Measurements from ENCODE around the gene ABAT.
"Not testable (repeated sequence)": the region's sequence is repeated elsewhere in the genome, so short reads cannot be mapped to it uniquely, and the experiment has no call there.

The ABAT gene

DNA sequence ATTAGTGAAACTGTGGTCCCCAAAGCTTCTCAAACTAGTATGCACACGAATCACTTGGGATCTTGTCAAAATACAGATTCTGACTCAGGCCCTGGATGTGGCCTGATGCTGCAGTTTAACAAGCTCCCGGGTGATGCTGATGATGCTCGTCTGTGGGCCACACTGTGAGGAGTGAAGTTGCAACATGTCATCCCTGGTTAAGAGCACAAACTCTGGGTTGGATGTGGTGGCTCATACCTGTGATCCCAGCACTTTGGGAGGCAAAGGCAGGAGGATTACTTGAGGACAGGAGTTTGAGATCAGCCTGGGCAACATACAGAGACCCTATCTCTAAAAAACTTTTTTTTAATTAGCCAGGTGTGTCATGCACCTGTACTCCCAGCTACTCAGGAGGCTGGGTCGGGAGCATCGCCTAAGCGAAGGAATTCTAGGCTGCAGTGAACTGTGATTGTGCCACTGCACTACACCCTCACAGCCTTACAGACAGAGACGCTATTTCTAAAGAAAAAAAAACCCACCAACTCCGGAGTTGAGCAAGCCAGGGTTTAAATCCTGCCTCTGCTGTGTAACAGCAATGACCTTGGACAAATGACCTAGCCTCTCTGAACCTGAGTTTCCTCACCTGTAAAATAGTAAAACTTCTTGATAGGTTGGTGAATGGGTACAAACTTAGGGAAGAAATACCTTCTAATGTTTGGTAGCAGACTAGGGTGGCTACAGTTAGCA lies 24.4 kb upstream of the ABAT start:
- DNase-seq: no peak

DNA sequence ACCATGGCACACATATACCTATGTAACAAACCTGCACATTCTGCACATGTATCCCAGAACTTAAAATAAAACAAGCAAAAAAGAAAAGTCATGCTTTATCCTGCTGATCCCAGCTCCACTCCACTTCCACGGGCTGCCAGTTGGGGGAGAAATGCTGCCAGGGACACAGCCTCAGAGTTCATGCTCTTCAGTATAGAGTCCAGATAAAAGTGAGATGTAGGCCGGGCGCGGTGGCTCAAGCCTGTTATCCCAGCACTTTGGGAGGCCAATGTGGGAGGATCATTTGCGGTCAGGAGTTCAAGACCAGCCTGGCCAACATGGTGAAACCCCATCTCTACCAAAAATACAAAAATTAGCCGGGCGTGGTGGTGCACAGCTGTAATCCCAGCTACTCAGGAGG lies 22.5 kb upstream of the ABAT start:
- DNase-seq: not testable (repeated sequence)

DNA sequence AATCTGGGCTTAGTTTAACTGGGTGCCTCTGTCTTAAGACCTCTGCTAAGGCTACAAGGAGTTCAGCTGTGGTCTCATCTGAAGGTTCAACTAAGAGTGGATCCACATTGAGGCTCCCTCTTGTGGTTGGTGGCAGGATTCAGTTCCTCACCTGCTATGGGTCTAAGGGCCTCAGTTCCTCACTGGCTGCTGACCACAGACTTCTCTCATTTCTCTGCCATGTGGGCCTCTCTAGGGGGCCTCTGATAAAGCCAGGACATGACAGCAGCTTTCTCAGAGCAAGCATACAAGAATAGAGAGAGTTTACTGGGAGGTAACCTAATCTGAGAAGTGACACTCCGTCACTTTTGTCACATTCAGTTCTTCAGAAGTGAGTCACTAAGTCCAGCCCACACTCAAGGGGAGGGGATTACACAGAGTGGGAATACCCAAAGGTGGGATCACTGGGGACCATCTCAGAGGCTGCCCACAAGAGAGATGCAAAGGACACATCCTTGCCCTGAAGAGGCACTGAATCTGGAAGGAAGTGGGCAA lies 19.2 kb upstream of the ABAT start:
- no peak for DNase-seq

DNA sequence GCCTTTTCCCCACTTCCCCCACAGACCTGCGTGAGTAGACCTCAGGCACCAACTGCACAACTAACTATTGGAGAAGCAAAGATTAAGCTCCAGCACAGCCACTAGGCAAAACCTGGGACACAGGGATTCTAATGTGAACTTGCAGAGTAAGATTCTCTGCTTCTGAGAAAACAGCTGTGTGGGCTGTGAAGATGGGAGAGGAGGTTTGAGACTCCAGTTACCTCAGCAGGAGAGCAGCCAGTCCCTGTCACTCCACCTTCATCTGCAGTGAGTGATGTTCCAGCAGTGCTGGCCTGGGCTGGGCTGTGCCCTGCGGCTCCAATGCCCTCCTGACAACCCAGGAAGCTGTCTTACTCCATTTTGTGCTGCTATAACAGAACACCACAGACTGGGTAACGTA lies 18.0 kb upstream of the ABAT start:
- no peak for DNase-seq

DNA sequence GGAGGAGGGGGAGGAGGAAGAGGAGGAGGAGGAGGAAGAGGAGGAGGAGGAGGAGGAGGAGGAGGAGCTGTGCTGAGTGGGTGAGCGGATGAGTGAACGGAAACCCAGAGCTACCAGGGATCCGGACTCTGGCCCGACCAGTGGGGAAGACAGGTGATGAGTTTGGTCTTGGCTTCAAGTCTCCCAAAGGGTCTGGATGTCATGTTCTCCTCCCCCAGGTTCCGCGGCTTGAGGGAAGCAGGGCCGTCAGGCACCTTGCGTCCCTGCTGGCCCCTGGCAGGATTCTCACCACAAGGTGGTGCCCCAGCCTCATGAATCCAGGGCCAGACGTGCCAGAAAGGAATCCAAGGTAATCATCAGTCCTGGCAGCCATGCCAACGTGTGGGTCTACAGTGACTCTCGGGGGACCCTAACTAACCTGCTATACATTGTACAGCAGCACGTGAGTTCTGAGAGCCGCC lies 13.5 kb upstream of the ABAT start:
- peak; percentile 9 for DNase-seq

DNA sequence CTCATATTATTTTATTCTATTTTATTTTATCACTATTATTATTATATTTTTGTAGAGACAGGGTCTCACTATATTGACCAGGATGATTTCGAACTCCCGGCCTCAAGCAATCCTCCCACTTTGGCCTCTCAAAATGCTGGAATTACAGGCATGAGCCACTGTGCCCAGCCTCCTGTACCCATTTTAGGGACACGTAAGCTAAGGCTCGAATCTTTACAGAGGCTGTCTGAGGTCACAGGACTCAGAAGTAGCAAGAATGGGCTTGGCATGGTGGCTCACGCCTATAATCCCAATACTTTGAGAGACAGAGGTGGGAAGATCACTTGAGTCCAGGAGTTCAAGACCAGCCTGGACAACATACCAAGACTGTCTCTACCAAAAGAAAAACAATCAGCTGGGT lies 12.7 kb upstream of the ABAT start:
- DNase-seq: no peak

DNA sequence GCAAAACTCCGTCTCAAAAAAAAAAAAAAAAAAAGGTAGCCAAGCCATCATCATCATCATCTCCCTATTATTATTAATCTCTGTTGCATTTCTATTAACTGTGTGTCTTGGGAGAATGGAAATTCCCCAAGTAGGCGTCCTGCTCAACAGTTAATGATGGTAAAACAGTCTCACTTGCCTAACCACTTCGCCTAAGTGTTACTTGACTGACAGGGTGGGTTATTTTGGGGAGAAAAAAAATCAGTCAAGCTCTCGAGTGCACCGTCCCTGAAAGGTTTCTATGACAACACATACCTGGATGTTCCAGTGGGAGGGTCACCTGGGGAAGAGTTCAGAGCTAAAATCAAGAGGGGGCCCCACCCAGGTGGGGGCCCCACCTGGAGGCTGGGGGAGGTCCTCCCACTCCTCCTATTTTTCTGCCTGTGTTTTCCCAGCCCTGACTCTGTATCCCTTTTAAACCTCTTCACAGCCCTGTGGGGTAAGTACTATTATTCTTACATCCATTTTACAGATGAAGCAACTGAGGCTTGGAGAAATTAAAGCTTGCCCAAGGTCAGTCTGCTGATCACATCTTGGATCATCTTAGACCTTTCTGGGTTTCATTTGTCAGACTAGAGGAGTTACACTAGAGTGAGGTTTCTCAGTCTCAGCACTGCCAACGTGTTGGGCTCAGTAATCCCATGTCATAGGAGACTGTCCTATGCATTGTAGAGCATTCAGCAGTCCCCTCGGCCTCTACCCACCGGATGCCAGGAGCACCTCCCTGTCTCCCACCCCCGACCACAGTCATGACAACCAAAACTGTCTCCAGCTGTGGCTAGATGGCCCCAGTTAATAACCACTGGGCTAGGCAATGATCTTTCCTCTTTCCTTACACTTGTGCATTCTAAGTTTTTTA lies 11.0 kb upstream of the ABAT start:
- DNase-seq: no peak

DNA sequence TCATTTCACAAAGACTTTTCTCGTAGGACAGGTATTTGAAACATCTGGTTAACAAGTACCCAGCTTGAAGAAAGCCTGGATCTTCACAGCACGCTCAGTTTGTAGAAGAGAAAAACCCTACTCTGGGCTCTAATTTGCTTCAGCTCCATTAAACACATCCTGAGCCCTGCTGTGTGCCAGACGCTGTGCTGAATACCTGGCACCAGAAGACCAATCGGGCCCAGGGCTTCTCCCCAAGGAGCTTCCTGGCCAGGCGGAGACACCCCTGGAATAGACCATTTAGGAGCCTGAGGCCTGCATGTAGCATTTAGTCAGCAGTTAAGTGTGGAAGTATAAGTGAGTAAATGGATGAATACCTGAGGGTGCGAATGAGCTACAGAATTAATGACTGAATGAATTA lies 8.9 kb upstream of the ABAT start:
- no peak for DNase-seq

DNA sequence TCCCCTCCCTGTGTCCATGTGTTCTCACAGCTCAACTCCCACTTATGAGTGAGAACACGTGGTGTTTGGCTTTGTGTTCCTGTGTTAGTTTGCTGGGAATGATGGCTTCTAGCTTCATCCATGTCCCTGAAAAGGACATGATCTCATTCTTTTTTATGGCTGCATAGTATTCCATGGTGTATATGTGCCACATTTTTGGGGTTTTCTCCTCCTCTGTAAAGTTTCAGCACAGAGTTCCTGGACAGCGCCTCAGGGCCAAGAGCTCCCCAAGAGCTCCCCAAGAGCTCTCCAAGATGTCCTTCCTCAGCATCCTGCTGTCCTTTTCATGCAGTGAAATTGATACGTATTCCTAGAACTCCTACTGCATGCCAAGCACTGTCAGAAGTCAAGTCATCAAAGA lies 6.9 kb upstream of the ABAT start:
- no peak for DNase-seq

DNA sequence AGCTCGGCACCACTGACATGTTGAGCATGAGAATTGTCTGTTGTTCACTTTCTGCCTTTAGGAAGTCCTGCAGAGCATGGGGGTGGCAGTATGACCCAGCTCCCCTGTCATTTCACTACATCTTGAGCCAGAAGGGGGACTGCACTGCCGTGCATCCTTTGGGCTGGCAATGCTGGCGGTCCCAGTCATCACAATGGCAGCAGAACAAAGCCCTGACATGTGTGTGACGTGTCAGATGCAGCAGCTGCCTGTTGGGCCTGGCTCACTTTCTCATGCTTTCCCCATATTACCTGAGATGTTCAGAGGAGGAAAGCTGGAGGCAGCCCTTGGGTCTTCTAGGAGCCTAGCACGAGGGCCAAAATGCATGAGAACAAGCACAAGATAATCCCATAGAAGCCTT lies 6.3 kb upstream of the ABAT start:
- no peak for DNase-seq

DNA sequence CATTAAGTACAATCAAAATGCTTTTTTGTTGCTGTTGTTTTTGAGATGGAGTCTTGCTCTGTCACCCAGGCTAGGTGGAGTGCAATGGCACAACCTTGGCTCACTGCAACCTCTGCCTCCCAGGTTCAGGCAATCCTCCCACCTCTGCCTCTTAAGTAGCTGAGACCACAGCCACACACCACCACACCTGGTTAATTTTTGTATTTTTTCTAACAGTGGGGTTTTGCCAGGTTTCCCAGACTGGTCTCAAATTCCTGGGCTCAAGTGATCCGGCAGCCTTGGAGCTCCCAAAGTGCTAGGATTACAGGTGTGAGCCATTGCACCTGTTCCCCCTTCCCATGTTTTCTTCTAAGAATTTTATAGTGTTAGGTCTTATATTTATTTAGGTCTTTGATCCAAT lies 4.9 kb upstream of the ABAT start:
- DNase-seq: no peak

DNA sequence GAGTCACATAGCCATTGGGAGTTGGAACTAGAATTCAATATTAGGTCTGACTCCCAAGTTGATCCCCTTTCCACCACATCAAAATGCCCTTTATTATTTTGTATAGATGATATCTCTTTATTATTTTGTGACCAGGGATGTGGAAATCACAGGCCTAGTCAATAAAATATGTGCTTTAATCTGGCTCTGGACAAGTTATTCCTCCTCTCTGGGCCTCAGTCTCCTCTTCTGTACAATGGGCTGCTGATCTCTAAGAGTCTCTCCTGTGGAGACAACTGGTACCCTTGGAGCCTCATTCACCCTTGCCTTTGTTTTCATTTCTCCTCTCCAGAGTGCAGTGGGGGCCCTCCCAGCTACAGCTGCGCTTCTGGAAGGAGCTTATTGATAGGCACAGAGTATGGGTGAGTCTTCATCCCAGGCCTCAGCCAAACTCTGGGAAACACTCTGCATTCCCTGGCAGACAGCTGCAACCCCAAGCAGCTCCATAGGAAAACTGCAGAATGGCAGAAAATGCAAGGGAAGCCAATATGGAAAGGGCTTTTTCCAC lies 4.3 kb upstream of the ABAT start:
- no peak for DNase-seq

DNA sequence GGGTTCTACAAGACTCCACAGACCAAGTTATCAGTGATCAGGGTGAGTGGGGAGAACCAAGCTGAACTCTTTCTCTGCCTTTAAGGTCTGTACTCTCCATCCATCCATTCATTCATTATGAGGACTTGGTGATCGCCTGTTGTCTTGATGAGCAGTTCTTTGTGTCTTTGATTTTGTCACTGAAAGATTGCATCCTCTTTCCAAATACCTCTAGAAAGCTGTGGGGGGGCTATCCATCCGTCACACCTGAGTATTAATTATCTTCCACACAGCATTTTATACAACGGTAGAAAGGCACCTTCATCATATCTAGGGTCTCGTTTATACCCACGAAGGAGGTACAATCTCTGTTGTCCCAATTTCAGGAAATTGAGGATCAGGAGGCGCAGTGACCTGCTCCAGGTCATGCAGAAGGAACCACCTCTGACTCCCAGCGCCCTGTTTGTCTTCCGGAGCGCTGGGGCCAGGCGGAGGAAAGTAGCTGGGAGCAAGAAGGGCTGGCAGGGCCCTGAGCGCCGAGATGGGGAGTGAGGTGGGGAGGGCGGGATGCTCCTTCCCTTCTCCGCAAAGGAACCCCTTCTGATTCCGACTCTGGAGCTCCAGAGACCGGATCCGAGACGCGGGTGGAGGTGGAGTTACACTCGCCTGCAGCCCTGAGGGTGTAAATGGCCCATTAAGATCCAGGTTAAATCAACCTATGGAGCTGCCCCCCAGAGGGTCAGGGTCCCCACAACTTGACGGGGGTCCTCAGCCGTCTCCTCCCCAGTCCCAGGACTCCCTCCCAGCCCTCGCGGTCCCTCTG lies 605 bp upstream of the ABAT start:
- DNase-seq: no peak

DNA sequence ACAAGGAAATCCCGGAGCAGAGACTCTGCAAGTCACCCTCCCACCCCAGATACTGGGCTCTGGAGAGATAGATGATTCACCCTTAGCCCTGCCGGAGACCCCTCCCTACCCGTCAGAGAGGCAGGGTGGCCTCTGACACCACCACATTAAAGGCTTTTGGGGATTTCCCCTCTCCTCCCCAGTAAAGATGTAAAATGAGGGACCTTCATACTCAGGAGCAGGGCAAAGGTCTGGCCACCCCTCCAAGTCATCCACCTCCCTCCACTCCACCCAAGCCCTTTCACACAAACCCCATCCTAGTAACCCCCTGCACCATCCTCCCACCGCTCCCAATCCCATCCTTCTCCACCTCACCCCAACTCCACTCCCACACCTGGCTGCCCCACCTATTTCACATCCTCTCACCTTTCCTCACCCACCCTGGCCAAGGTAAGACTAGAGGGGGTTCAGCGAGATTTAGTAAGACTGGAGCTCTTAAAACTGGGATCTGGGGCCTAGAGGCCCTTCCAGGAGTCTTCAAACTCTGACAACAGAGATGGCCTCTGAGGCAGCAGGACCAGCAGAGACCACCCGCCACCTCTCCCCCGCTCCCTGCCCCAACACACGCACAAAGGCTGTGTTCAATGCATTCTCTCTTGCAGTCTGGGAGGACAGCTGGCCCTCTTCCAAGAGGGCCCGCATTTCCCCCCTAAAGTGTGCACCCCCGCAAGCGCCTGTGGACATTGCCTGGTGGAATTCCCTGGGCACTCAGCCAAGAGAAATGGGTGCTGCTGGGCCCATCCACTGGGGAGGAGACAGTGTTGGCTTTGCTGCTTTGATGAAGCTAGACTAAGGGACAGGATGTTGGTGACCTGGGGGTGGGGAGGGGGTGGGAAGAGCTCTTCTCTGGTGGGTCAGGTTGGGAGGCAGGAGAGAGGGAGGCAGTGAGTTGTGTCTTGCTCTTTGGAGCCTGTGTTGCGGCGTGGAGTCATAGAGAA lies 1.1 kb downstream of the ABAT start:
- DNase-seq: no peak

DNA sequence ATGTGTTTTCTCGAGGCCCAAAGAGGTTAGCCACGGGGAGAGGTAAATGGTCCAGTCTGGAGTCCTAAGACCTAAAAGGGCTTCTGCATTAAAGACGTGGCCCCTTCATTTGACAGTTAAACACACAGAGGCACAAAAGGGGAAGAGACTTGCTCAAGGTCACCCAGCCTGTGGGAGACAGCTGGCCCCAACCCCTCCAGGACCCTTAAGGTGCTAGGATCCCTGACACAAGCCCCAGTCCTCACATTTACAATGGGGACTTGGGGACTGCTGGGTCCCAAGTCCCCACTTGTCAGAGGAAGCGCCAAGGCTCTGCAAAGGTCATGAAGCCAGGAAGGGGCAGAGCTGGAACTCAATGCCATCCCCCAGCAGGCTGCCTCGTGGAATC lies 1.7 kb downstream of the ABAT start:
- no peak for DNase-seq

DNA sequence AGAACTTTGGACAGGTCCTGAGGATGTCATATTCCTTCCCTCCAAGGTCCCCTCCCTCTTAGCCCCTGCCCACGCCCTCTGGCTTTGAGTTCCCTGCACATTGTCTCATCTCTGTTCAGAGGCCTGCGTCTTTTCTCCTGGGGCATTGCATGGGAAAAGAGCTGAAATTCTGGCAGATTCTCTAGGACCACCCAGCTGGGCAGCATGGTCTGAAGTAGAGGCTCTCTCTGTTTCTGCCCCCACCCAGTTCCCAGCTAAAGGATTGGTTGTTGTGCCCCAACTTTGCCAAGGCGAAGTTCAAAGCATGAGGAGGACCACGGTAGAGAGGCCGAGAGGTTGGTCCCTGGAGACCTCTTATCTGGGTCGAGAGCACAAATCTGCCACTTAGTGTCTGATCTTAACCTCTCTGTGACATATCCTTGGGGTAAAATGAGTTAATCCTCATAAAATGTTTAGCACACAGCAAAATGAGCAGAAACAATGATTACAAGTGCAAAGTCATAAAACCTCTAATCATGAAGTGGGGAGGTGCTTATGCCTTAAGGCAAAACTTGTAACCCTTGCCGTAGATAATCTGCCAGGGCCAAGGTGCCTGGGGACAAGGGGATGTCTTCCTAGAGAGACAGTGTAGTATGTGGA lies 2.4 kb downstream of the ABAT start:
- peak; percentile 23 for DNase-seq

DNA sequence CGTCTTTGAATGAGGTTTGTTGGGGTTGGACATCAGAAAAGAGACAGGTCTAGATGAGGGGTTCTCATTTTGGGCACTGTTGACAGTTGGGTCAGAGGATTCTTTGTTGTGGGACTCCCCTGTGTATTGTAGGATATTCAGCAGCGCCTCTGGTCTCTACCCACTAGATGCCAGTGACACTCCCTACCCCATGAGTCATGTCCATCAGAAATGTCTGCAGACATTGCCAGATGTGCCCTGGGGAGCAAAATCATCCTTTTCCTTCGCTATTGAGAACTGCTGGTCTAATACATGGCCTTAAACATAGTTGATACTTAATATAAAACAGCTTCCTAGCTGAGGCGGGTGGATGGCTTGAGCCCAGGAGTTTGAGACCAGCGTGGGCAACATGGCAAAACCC lies 3.1 kb downstream of the ABAT start:
- DNase-seq: no peak

DNA sequence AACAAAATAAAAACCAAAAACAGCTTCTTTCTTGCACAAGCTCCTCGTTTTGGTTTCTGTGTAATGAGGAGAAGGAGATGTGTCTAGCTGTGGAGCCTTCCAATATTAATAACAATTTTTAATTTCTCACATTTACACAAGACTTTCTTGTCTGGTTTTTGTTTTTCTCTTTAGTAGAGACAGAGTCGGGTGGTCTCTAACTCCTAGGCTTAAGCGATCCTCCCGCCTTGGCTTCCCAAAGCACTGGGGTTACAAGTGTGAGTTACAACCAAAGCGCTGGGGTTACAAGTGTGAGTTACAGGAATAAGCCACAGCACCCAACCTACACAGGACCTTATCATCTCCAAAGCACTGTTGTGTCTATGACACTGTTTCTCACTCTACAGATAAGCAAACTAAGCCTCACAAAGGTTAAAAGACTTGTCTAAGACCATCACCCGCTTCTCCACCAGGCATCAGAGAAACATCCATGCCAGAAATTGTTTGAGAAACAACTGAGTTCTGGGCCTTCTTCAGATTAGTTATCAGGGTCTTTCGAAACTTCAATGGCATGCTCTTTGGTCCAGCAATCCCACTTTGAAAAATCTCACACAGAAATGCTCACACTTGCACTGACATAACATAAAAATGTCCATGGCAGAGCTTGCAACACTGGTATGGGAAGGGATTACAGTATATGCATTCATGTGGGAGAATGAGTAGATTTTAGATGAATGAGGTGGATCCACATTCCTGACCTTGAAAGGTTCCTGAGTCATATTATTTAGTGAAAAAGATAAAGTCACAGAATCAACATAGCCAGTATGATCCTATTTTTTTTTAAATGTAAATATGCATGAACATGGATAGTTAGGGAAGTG lies 3.9 kb downstream of the ABAT start:
- DNase-seq: no peak

DNA sequence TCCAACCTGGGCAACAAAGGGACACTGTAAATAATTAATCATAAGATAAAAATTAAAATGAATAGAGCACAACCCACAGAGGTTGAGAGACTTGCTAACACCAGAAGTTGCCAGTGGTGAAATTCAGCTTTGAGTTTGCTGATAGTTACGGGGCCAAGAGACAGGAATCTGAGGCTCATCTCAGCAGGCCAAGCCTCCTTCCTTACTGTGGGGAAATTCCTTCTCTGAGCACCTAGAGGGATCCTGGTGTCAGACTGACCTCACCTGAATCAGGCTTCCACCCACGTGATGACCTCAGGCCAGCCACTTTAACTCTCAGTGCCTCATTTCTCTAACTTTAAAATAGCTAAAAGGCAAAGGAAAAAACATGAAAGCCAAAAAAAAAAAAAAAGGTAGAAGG lies 4.7 kb downstream of the ABAT start:
- DNase-seq: no peak
